Heart right ventricle (tissue), 16 donors: ENCODE data around the gene MEF2C. TPM values are rescaled to one million over a fixed set of nuclear protein-coding genes. Genes with fewer than 3 reads are reported as not detected.

ENCODE experiments used
- ATAC-seq, 8 donors: fragments of 200-7000 bp; cut with Tn5 transposase; one replicate each; pipeline ENCODE4 v1.9.1; 2020; ENCODE audit warnings: mild to moderate bottlenecking in 8 of 8, moderate library complexity in 8 of 8, moderate number of reproducible peaks in 1 of 8
- DNase-seq, 2 donors: peaks; one replicate each; pipeline ENCODE4 v3.0.0-alpha.2; 2020
- H3K27ac ChIP-seq, 10 donors: fragments of 200-600 bp; sonication (generic) in 2 of 10; one replicate each; pipeline versions ENCODE4 v1.5.0 to v1.8.0; 2020 to 2022; ENCODE audit warnings: mild to moderate bottlenecking in 3 of 10
- H3K27me3 ChIP-seq, 7 donors: fragments of 200-600 bp; one replicate each; pipeline ENCODE4 v1.8.0; 2021 to 2022; ENCODE audit warnings: mild to moderate bottlenecking in 2 of 7
- H3K36me3 ChIP-seq, 9 donors: fragments of 200-600 bp; sonication (generic) in 1 of 9; one replicate each; pipeline versions ENCODE4 v1.5.0 to v1.8.0; 2020 to 2022; ENCODE audit warnings: mild to moderate bottlenecking in 2 of 9
- H3K4me1 ChIP-seq, 9 donors: fragments of 200-600 bp; sonication (generic) in 1 of 9; one replicate each; pipeline versions ENCODE4 v1.5.0 to v1.8.0; 2020 to 2022; ENCODE audit warnings: mild to moderate bottlenecking in 4 of 9
- H3K4me3 ChIP-seq, 10 donors: fragments of 200-600 bp; sonication (generic) in 2 of 10; one replicate each; pipeline versions ENCODE4 v1.5.0 to v1.8.0; 2020 to 2022; ENCODE audit warnings: mild to moderate bottlenecking in 7 of 10, moderate library complexity in 2 of 10
- H3K9me3 ChIP-seq, 11 donors: fragments of 200-600 bp in 10 of 11; sonication (generic) in 2 of 11; one replicate each; pipeline versions ENCODE4 v1.5.0 to v1.8.0; 2013 to 2022; ENCODE audit warnings: mild to moderate bottlenecking in 2 of 11, control low read depth in 1 of 11, moderate library complexity in 1 of 11
- WGBS, 2 donors: extraction: QIAGEN DNeasy Blood & Tissue Kit; methylation state at CpG; one replicate each; pipeline ENCODE4 v1.1.7; 2013; ENCODE audit warnings: inconsistent platforms in 1 of 2; 5-methylcytosine and 5-hydroxymethylcytosine counted together
- intact Hi-C, 10 donors: fragments of 100-400 bp; cut with DNase I; formaldehyde crosslinking; loops; one replicate each; pipeline versions ENCODE4 v1.11.1 to v1.14.2; 2022
- polyA plus RNA-seq, 2 donors: library from polyadenylated mRNA; stranded (reverse); fragments of 200-250 nt; gene quantifications; one replicate each; pipeline ENCODE4 v1.2.3, GENCODE V29; 2013
- total RNA-seq, 10 donors: library from RNA; stranded (reverse); fragmentation: NEBNext Ultra II Directional in 3 of 10; extraction: Animal tissue kit (Norgen Biotek cat#: 25700) in 3 of 10; gene quantifications; one replicate each; pipeline versions ENCODE4 v1.2.1 to v1.2.4, GENCODE V29; 2021 to 2023
- TF ChIP-seq, protein P1 (sequence below), 9 donors: fragments of 200-600 bp; sonication (generic) in 2 of 9; IDR thresholded peaks; one replicate each; pipeline versions ENCODE4 v1.5.0 to v1.8.0; 2021 to 2022; ENCODE audit warnings: antibody characterized with exemption in 9 of 9, mild to moderate bottlenecking in 5 of 9, moderate library complexity in 1 of 9
- donor health status: Arrhythmogenic right ventricular cardiomyopathy.
- donor health status: ischemic (EF 13 %, LVEDD 7.1; RV severe dilation, severe dysfunction).
- donor health status: healthy with polysubstance abuse.
- donor health status: DM: no; HTN: yes; CAD: no.
- donor health status: DM: no; HTN: no; CAD: no.
- donor health status: ischemic (EF 25% LVEDD 6.9; RV normal size, moderate dysfunction).
- donor health status: ischemic (EF 25% LVEDD 5.7; RV mildly dilated, moderate dysfunction).
- donor health status: healthy.
- donor health status: DM: yes; HTN: yes; CAD: no.
- donor health status: Ischemic cardiomyopathy.
- donor health status: ischemic (EF 35%, LVEDD 5.7; RV mildly dilated, moderate dysfunction).
- donor health status: nonischemic (EF 11% LVEDD 7.7; RV severe dilation, severe dysfunction).
- donor health status: DM: yes; HTN: yes; CAD: no.
- donor health status: PGD.
- donor health status: ischemic (EF 29% LVEDD 5.4; RV normal size, mild dysfunction).
- donor health status: nonischemic (EF 23%, LVEDD 6.1; RV moderate dilation, normal function).

Gene MEF2C
- total and polyA plus RNA-seq, 12 donors: 11.2 to 88.7 (median 66.3) TPM

- TF ChIP-seq, protein P1, sequence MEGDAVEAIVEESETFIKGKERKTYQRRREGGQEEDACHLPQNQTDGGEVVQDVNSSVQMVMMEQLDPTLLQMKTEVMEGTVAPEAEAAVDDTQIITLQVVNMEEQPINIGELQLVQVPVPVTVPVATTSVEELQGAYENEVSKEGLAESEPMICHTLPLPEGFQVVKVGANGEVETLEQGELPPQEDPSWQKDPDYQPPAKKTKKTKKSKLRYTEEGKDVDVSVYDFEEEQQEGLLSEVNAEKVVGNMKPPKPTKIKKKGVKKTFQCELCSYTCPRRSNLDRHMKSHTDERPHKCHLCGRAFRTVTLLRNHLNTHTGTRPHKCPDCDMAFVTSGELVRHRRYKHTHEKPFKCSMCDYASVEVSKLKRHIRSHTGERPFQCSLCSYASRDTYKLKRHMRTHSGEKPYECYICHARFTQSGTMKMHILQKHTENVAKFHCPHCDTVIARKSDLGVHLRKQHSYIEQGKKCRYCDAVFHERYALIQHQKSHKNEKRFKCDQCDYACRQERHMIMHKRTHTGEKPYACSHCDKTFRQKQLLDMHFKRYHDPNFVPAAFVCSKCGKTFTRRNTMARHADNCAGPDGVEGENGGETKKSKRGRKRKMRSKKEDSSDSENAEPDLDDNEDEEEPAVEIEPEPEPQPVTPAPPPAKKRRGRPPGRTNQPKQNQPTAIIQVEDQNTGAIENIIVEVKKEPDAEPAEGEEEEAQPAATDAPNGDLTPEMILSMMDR (IDR thresholded peaks at IDR 0.05): no peak
- peaks cover 45 to 100% (median 99%) of the 10 kb centered on the region in 7 donors for H3K27me3 ChIP-seq
- no peak overlapping the region for H3K27ac ChIP-seq
- H3K36me3 ChIP-seq: no peaks in the 10 kb centered on the region
- H3K4me3 ChIP-seq: peak overlapping the region in 1 of 10 donors; percentile 10
- DNase-seq: no peak
- intact Hi-C loops: loop anchor here in 1 of 10 donors (5.0 kb wide), 1 partner anchor 531 kb away; no protein-coding TSS in a partner anchor
- peaks cover 0 to 21% (median 20%) of the 10 kb centered on the region in 9 donors for H3K4me1 ChIP-seq
- no peaks in the 10 kb centered on the region for H3K9me3 ChIP-seq
- WGBS, 2 donors: 4 to 6% methylated on average over 15 of the region's 15 CpGs
- ATAC-seq: no peak
These were observed 209.5 kb downstream of the MEF2C start for GRCh38 chr5:88673253-88674105.

- intact Hi-C loops: loop anchor here in 1 of 10 donors (5.0 kb wide), 1 partner anchor 530 kb away; no protein-coding TSS in a partner anchor
- peak overlapping the region in 1 of 10 donors; percentile 10 for H3K4me3 ChIP-seq
- H3K27me3 ChIP-seq: peaks cover 40 to 100% (median 99%) of the 10 kb centered on the region in 7 donors
These were observed 210.2 kb downstream of the MEF2C start for GRCh38 chr5:88672644-88673252.

DNA sequence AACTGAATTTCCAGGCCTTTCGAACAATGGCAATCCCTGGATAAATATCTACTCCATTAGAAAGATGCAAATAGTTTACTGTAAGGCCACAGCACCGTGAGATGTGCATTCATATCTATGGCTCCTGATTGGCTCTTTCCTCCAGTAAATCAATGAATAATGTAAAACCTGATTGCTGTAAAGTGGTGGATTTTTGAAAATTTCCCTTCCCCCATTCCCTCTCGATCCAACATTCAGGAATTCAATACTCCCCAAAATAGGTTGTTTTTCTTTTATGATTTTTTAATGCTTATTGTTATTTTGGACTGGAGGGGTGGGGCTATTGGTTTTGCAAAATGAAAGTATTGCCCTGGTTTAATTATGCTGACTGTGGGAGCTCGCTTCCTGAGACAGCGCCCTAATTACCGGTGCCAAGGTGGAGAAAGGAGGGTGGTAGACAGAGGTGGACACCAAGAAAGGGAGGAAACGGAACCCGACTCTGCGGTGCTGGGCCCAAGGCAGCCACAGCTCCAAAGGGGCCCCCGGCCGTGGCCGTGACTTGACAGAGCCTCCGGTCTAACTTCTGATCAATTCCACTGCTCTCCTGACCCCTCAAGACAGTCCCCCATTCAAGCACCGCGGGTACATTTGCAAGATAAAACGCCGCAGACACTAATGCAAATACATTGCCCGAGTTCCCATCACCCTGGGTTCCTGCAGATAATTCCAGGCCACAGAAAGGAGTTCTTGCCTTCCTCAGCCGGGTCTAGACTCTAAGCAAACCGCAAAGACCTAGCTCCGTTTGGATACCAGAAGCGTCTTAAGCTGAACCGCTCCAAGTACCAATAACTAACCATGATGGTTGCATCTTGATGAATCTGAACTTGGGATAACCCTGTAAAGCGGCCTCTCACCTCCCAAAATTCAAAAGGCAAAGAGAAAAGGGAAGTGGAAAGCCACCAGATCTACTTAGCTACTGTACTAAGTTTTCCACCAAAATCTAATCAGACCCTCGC lies 211.2 kb downstream of the MEF2C start:
- Histone ChIP-seq H3K4me3 (peak overlapping the region in 1 of 10 donors; percentile 10), H3K27ac (no peak overlapping the region), H3K27me3 (peaks cover 48 to 100% (median 99%) of the 10 kb centered on the region in 7 donors), H3K4me1 (peaks cover 0 to 32% (median 26%) of the 10 kb centered on the region in 9 donors), H3K36me3 (no peaks in the 10 kb centered on the region), H3K9me3 (no peaks in the 10 kb centered on the region)
- DNase-seq: no peak
- 4 to 8% methylated on average over 25 of the region's 25 CpGs for WGBS, 2 donors
- intact Hi-C loops: loop anchor here in 1 of 10 donors (5.0 kb wide), 1 partner anchor 530 kb away; no protein-coding TSS in a partner anchor
- TF ChIP-seq, protein P1 (IDR thresholded peaks at IDR 0.05): no peak
- ATAC-seq: no peak

More at GRCh38 chr5:88672644-88673252, 210.2 kb downstream of the MEF2C start:
- DNase-seq: no peak
- Histone ChIP-seq H3K36me3 (no peaks in the 10 kb centered on the region), H3K9me3 (no peaks in the 10 kb centered on the region), H3K4me1 (peaks cover 0 to 22% (median 20%) of the 10 kb centered on the region in 9 donors), H3K27ac (no peak overlapping the region)
- 6 to 7% methylated on average over 39 of the region's 39 CpGs for WGBS, 2 donors
- no peak for ATAC-seq
- TF ChIP-seq, protein P1 (IDR thresholded peaks at IDR 0.05): no peak
